GM23248 (cell line): ENCODE results near the gene TBC1D22A. TPM values are rescaled to one million over a fixed set of nuclear protein-coding genes. Genes with fewer than 3 reads are reported as not detected.
"Not testable (repeated sequence)": the region's sequence is repeated elsewhere in the genome, so short reads cannot be mapped to it uniquely, and the experiment has no call there.

Source experiments
- DNase-seq: peaks from one replicate; pipeline ENCODE4 v3.0.0-alpha.2; 2015
- H2AFZ ChIP-seq: fragments of 200-600 bp; sonication (generic); 2 replicates; pipeline ENCODE4 v1.6.1; 2016; ENCODE audit warnings: antibody characterized with exemption
- H3F3A ChIP-seq: fragments of 200-600 bp; sonication (generic); 2 replicates; pipeline ENCODE4 v1.6.1; 2016; ENCODE audit warnings: mild to moderate bottlenecking, antibody characterized with exemption, mixed run types; ENCODE audit not compliant: insufficient read depth
- H3K27ac ChIP-seq: fragments of 200-600 bp; sonication (generic); 2 replicates; pipeline ENCODE4 v1.5.1; 2016; ENCODE audit warnings: mild to moderate bottlenecking
- H3K27me3 ChIP-seq: fragments of 200-600 bp; sonication (generic); replicated peaks from 2 replicates; pipeline ENCODE4 v1.6.1; 2016; ENCODE audit warnings: mild to moderate bottlenecking; ENCODE audit not compliant: insufficient read depth
- H3K36me3 ChIP-seq: fragments of 200-600 bp; sonication (generic); 2 replicates; pipeline ENCODE4 v1.6.1; 2016; ENCODE audit warnings: low read depth, mild to moderate bottlenecking
- H3K4me1 ChIP-seq: fragments of 200-600 bp; sonication (generic); 2 replicates; pipeline ENCODE4 v1.6.1; 2016; ENCODE audit warnings: mild to moderate bottlenecking; ENCODE audit not compliant: insufficient read depth
- H3K4me2 ChIP-seq: fragments of 200-600 bp; sonication (generic); one replicate; pipeline ENCODE4 v1.6.1; 2016; ENCODE audit warnings: mild to moderate bottlenecking; ENCODE audit not compliant: unreplicated experiment
- H3K4me3 ChIP-seq: fragments of 200-600 bp; sonication (generic); 2 replicates; pipeline ENCODE4 v1.5.1; 2016; ENCODE audit warnings: mild to moderate bottlenecking
- H3K79me2 ChIP-seq: fragments of 200-600 bp; sonication (generic); 2 replicates; pipeline ENCODE4 v1.6.1; 2016; ENCODE audit warnings: mild to moderate bottlenecking; ENCODE audit not compliant: insufficient read depth
- H3K9ac ChIP-seq: fragments of 200-600 bp; sonication (generic); 2 replicates; pipeline ENCODE4 v1.6.1; 2016; ENCODE audit warnings: mild to moderate bottlenecking
- H3K9me2 ChIP-seq: fragments of 200-600 bp; sonication (generic); 2 replicates; pipeline ENCODE4 v1.6.1; 2016; ENCODE audit warnings: mixed run types, mild to moderate bottlenecking, moderate library complexity; ENCODE audit not compliant: insufficient read depth
- H3K9me3 ChIP-seq: fragments of 200-600 bp; sonication (generic); one replicate; pipeline ENCODE4 v1.6.1; 2017; ENCODE audit warnings: low read depth
- H4K20me1 ChIP-seq: fragments of 200-600 bp; sonication (generic); 2 replicates; pipeline ENCODE4 v1.6.0; 2016; ENCODE audit not compliant: insufficient read depth
- EZH2 ChIP-seq: fragments of 200-600 bp; sonication (generic); IDR thresholded peaks from 2 replicates; pipeline ENCODE4 v1.6.1; 2018; ENCODE audit warnings: antibody characterized with exemption, mild to moderate bottlenecking; ENCODE audit not compliant: insufficient read depth, poor library complexity, severe bottlenecking
- EZH2phosphoT487 ChIP-seq: fragments of 200-600 bp; sonication (generic); IDR thresholded peaks from 2 replicates; pipeline ENCODE4 v1.6.1; 2018; ENCODE audit warnings: antibody characterized with exemption, moderate library complexity, mild to moderate bottlenecking, low read depth; ENCODE audit not compliant: insufficient read depth
- WGBS, 2 experiments: methylation state at CpG; one replicate each; pipeline ENCODE4 v1.1.6; 2015 to 2017; ENCODE audit warnings: low lambda C conversion rate in 2 of 2, low coverage in 1 of 2; ENCODE audit errors: missing lambda C conversion rate in 2 of 2; 5-methylcytosine and 5-hydroxymethylcytosine counted together
- in situ Hi-C: fragments of 300-500 bp; cut with MboI; formaldehyde crosslinking; loops from 2 replicates; pipeline ENCODE4 v1.15.0; 2020
- polyA plus RNA-seq: library from polyadenylated mRNA; unstranded; fragments of >200 nt; fragmentation: Nextera tagmentation; extraction: Ambion mirVana; gene quantifications from 2 replicates; pipeline ENCODE4 v1.2.1, GENCODE V29; 2016
- total RNA-seq: library from RNA; depleted of rRNA; stranded (reverse); fragments of >200 nt; shearing (Covaris generic); gene quantifications from 2 replicates; pipeline ENCODE4 v1.2.3, GENCODE V29; 2014

The TBC1D22A gene
- total and polyA plus RNA-seq, 2 experiments from 2014 or later = 12.3 to 16.9 TPM

DNA sequence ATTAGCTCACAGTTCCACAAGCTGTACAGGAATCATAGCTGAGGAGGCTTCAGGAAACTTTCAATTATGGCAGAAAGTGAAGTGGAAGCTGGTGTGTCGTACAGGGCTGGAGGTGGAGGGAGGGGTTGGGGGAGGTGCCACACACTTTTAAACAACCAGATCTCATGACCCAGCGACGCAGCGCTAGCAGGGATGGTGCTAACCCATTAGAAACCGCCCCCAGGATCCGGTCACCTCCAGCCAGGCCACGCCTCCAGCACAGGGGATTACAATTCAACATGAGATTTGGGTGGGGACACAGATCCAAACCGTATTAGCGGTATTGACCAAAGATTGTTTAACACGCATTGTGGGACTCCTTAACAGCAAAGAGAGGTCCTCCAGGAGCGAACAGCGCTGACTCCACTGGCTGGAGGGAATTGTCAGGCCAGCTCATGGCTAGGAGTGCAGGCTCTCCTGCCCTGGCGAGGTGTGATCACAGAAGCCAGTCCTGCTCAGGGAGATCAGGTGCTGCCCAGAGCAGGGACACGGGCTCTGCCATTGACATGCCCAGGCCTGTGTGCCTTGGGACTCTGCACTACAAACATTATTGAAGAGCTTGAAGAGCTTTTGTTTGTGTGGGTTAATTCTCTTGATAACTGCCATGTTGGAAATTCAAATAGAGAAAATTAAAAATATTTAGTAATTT is 215.3 kb downstream of the TBC1D22A start:
- Histone ChIP-seq H3K36me3 (no peaks in the 10 kb centered on the region; the same call in 1 of the 2 replicates), H3K27me3 (no peaks in the 10 kb centered on the region), H4K20me1 (no peaks in the 10 kb centered on the region), H3K4me1 (0 out of 2 replicates have a peak, but pooled peaks cover 6% of the 10 kb centered on the region), H2AFZ (no peak overlapping the region), H3K9me3 (no peaks in the 10 kb centered on the region), H3K27ac (no peak overlapping the region), H3K4me3 (no peak overlapping the region), H3K79me2 (no peaks in the 10 kb centered on the region), H3K4me2 (no peak overlapping the region), H3K9ac (no peak overlapping the region), H3K9me2 (no peaks in the 10 kb centered on the region), H3F3A (no peaks in the 10 kb centered on the region)
- in situ Hi-C loops = no loop called here
- no peak for DNase-seq
- TF ChIP-seq EZH2 = no peak
- TF ChIP-seq EZH2phosphoT487 = no peak
- 98 to 99% methylated on average over 14 of the region's 14 CpGs for WGBS, 2 experiments

DNA sequence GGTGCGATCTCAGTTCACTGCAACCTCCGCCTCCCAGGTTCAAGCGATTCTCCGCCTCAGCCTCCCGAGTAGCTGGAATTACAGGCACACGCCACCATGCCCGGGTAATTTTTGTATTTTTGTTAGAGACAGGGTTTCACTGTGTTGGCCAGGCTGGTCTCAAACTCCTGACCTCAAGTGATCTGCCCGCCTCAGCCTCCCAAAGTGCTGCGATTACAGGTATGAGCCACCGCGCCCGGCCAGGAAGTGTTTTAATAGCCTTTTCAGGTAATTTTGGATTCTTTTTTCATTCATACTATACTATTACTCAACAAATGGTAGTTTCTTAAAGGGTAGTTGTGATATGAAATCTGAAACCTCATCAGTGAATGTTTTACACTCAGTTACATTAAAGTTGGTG is 216.2 kb downstream of the TBC1D22A start:
- H3K36me3 ChIP-seq, H2AFZ ChIP-seq, H3K9me2 ChIP-seq, H4K20me1 ChIP-seq, H3K79me2 ChIP-seq, H3K27ac ChIP-seq, H3K4me1 ChIP-seq, H3K4me3 ChIP-seq, H3K4me2 ChIP-seq, H3K27me3 ChIP-seq, H3K9me3 ChIP-seq, H3K9ac ChIP-seq, H3F3A ChIP-seq, in situ Hi-C loops, DNase-seq: not testable (repeated sequence)
- WGBS, 2 experiments = 93 to 98% methylated on average over 12 of the region's 12 CpGs

DNA sequence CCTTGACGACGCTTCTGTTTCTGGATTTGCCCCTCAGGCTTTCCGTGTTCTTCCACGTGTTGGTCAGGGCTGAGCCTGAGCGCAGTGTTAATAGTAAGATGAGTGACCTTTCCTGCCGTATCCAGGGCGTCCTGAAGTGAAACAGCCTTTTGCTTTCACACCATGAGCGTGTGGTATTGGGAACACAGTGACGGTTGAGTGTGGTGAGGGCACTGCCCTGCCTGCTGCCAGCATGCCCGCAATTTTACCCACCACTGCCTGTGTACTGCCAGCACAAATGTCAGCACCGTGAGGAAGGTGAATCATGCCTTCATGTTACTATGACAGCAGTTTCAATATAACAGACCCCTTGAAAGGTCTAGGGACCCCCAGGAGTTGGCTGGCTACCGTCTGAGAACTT is 217.1 kb downstream of the TBC1D22A start:
- H3K27ac ChIP-seq = no peak overlapping the region
- H3K4me3 ChIP-seq = no peak overlapping the region
- H3F3A ChIP-seq = peaks cover 8% of the 10 kb centered on the region
- in situ Hi-C loops = no loop called here
- no peaks in the 10 kb centered on the region for H3K79me2 ChIP-seq
- DNase-seq = no peak
- no peaks in the 10 kb centered on the region for H3K9me3 ChIP-seq
- H3K27me3 ChIP-seq = no peaks in the 10 kb centered on the region
- TF ChIP-seq EZH2phosphoT487 = no peak
- no peak for TF ChIP-seq EZH2
- no peaks in the 10 kb centered on the region for H4K20me1 ChIP-seq
- H3K36me3 ChIP-seq = no peaks in the 10 kb centered on the region; the same call in 1 of the 2 replicates
- H3K9ac ChIP-seq = no peak overlapping the region
- H3K4me2 ChIP-seq = no peak overlapping the region
- peaks cover 9% of the 10 kb centered on the region for H3K4me1 ChIP-seq
- H2AFZ ChIP-seq = no peak overlapping the region
- WGBS, 2 experiments = 96 to 98% methylated on average over 12 of the region's 12 CpGs
- H3K9me2 ChIP-seq = no peaks in the 10 kb centered on the region

DNA sequence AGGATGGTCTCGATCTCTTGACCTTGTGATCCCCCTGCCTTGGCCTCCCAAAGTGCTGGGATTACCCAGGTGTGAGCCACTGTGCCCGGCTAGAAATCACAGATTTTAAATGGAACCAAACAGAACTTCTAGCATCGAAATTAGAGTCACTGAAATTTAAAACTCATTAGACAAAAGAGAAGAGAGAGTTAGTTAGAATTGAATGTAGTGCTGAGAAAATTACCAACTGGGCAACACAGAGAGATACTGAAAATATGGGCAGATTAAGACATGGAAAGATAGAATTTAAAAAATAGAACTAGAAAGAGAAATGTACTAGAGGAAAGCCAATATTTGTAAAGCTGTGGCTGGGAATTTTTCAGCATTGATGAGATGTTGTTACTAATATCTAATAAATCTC is 217.9 kb downstream of the TBC1D22A start:
- Histone ChIP-seq H3F3A (peaks cover 15% of the 10 kb centered on the region), H2AFZ (no peak overlapping the region), H3K79me2 (no peaks in the 10 kb centered on the region), H3K4me1 (peaks cover 17% of the 10 kb centered on the region), H3K9me2 (no peaks in the 10 kb centered on the region), H3K4me2 (no peak overlapping the region), H3K27ac (no peak overlapping the region), H3K4me3 (no peak overlapping the region), H3K27me3 (no peaks in the 10 kb centered on the region), H3K9ac (no peak overlapping the region), H3K36me3 (no peaks in the 10 kb centered on the region; the same call in 1 of the 2 replicates), H3K9me3 (no peaks in the 10 kb centered on the region), H4K20me1 (no peaks in the 10 kb centered on the region)
- TF ChIP-seq EZH2 = no peak
- DNase-seq = no peak
- in situ Hi-C loops = no loop called here
- 96 to 98% methylated on average over 3 of the region's 3 CpGs for WGBS, 2 experiments

DNA sequence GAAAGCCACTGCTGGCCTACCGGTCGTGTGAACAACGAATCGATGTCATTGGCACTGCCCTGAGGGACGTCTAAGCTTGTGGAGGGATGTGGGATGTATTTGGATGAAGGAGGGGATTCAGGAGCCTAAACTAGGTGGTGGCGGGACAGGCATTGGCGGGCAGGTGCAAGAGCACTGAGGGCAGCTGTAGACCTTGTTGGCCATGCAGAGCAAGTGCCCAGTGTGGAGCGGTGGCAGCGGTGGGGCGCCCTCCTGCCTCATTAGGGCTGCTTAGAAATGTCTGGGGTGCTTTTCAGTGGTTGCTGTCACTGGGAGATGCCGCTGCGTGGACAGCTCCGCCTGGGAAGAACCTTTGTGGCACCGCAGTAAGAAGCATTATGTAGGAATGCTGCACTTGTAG is 220.2 kb downstream of the TBC1D22A start:
- in situ Hi-C loops = no loop called here
- 96 to 97% methylated on average over 14 of the region's 14 CpGs for WGBS, 2 experiments
- TF ChIP-seq EZH2phosphoT487 (no peak), EZH2 (no peak)

More for the DNA sequence above, 220.2 kb downstream of the TBC1D22A start:
- Histone ChIP-seq H4K20me1 (no peaks in the 10 kb centered on the region), H3K36me3 (no peaks in the 10 kb centered on the region; the same call in 1 of the 2 replicates), H3K27ac (no peak overlapping the region), H3K79me2 (no peaks in the 10 kb centered on the region), H3K4me2 (no peak overlapping the region), H3K27me3 (no peaks in the 10 kb centered on the region), H3K4me3 (no peak overlapping the region), H3F3A (peaks cover 22% of the 10 kb centered on the region), H3K4me1 (peaks cover 24% of the 10 kb centered on the region), H2AFZ (no peak overlapping the region), H3K9me2 (no peaks in the 10 kb centered on the region), H3K9me3 (no peaks in the 10 kb centered on the region), H3K9ac (no peak overlapping the region)
- no peak for DNase-seq
